Hepatocyte (in vitro differentiated cells): ENCODE data around the gene SEMA5A.

Experiments
- EZH2 ChIP-seq: fragments of 200-600 bp; sonication (generic); IDR thresholded peaks from 2 replicates; pipeline ENCODE4 v1.6.1; 2016; ENCODE audit warnings: antibody characterized with exemption, mild to moderate bottlenecking, borderline replicate concordance
- EZH2phosphoT487 ChIP-seq: fragments of 200-600 bp; sonication (generic); IDR thresholded peaks from one replicate; pipeline ENCODE4 v1.6.1; 2018; ENCODE audit warnings: antibody characterized with exemption, mild to moderate bottlenecking, low read depth, moderate library complexity; ENCODE audit not compliant: unreplicated experiment, severe bottlenecking
- TF ChIP-seq, protein P1 (sequence below): fragments of 200-600 bp; sonication (generic); IDR thresholded peaks from 2 replicates; pipeline ENCODE4 v1.5.1; 2016; ENCODE audit warnings: antibody characterized with exemption, mild to moderate bottlenecking; ENCODE audit not compliant: poor library complexity

DNA sequence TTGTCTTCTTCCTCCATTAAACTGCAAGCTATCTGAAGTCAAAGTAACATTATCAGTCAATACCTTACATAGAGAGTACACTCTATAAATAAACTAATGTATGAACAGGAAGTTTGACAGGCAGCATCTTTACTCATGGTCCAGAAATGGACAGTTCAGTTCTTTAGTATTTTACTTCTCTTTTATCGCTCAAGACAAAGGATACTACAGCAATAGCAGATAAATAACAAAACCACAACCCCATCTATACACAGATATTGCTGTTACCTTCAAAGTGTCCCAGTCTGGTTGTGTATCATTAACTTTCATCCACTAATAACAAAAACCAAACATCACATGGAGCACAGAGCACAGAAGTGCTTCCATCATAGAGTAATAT, 46.4 kb downstream of the SEMA5A start:
- TF ChIP-seq, protein P1, sequence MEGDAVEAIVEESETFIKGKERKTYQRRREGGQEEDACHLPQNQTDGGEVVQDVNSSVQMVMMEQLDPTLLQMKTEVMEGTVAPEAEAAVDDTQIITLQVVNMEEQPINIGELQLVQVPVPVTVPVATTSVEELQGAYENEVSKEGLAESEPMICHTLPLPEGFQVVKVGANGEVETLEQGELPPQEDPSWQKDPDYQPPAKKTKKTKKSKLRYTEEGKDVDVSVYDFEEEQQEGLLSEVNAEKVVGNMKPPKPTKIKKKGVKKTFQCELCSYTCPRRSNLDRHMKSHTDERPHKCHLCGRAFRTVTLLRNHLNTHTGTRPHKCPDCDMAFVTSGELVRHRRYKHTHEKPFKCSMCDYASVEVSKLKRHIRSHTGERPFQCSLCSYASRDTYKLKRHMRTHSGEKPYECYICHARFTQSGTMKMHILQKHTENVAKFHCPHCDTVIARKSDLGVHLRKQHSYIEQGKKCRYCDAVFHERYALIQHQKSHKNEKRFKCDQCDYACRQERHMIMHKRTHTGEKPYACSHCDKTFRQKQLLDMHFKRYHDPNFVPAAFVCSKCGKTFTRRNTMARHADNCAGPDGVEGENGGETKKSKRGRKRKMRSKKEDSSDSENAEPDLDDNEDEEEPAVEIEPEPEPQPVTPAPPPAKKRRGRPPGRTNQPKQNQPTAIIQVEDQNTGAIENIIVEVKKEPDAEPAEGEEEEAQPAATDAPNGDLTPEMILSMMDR: no peak
- TF ChIP-seq EZH2phosphoT487 (no peak), EZH2 (no peak)
